Fibroblast of skin of back (primary cell): Measurements from ENCODE around the gene MOB4. TPM values are rescaled to one million over a fixed set of nuclear protein-coding genes. Genes with fewer than 3 reads are reported as not detected.
"Not testable (repeated sequence)": the region's sequence is repeated elsewhere in the genome, so short reads cannot be mapped to it uniquely, and the experiment has no call there.

Experiments
- DNase-seq: peaks from one replicate; pipeline ENCODE4 v3.0.0-alpha.2; 2013
- polyA plus RNA-seq, 2 experiments: library from polyadenylated mRNA; unstranded; fragments of 120-200 nt; gene quantifications; one replicate each; pipeline ENCODE4 v1.2.1, GENCODE V29; 2013; ENCODE audit not compliant: insufficient read length in 2 of 2

The MOB4 gene
- 46.8 TPM for polyA plus RNA-seq (2013, experiment 1 of 2; ENCODE audit: insufficient read length)
- 39.1 TPM for polyA plus RNA-seq (2013, experiment 2 of 2; ENCODE audit: insufficient read length)

DNA sequence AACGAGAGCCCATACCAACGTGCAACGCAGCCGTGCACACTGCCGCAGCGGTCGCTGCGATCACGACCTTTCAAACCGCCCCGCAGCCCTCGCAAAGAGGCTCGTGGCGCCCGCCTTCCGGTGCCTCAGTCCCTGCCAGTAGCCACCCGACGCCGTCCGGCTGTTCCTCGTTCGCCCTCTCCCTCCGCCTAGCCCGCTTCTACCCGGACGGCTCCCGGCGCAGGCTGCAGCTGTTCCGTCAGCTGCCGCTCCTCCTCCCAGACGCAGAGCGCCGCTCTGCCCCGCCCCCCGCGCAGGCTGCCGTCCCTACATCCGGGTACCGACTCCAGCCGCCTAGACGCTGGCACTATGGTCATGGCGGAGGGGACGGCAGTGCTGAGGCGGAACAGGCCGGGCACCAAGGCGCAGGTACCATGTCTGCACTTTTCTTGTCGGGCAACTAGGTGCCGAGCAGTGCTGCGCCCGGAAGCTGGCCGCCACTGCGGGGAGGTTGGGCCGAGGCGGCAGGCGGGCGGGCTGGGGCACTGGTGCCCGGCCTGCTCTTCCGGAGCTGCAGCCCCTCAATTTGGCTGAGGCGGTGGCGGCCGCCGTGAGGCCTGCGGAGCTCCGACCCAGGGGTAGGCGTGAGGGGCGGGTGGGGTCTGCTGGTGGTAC is at the start of gene MOB4:
Gene MOB4, plus strand, starts transcription at position 328 of the 654 bp plus-strand sequence. Its CDS starts 21 bp downstream, at position 349.
- peak; percentile 94 for DNase-seq

DNA sequence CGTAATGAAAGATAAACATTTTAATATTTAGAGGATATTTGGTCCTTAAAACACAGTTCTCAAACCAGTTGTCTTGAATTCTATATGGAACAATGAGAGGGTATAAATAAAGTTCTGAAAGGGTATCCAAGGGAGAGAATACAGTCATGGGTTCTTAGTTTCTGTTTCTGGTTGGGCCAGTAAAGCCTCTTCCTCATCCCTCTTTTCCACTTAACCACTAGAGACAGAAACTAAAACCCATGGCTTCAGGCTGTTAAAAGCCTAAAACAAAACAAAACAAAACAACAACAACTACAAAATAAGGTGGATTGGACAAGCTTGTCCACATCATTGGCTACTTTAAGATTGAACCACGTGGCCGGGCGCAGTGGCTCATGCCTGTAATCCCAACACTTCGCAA is 43.7 kb upstream of the MOB4 start:
- DNase-seq, result no peak

DNA sequence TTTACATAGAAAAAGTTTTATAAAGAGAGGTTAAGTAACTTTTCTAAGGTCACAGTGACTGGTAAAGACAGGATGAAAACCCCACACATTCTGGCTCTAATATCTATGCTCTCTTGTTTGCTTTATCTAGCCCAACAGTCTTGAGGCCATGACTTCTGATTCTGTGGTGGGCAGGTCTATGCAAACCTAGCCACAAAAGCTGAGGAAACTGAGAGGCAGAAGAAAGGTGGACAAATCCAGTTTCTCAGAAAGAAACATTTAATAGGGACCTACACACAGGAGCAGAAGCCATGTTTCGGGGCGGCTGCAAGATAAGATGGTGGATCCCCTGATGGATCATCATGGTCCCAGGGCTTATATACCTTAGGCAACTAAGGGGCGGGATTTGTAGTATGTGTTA is 38.1 kb upstream of the MOB4 start:
- no peak for DNase-seq

DNA sequence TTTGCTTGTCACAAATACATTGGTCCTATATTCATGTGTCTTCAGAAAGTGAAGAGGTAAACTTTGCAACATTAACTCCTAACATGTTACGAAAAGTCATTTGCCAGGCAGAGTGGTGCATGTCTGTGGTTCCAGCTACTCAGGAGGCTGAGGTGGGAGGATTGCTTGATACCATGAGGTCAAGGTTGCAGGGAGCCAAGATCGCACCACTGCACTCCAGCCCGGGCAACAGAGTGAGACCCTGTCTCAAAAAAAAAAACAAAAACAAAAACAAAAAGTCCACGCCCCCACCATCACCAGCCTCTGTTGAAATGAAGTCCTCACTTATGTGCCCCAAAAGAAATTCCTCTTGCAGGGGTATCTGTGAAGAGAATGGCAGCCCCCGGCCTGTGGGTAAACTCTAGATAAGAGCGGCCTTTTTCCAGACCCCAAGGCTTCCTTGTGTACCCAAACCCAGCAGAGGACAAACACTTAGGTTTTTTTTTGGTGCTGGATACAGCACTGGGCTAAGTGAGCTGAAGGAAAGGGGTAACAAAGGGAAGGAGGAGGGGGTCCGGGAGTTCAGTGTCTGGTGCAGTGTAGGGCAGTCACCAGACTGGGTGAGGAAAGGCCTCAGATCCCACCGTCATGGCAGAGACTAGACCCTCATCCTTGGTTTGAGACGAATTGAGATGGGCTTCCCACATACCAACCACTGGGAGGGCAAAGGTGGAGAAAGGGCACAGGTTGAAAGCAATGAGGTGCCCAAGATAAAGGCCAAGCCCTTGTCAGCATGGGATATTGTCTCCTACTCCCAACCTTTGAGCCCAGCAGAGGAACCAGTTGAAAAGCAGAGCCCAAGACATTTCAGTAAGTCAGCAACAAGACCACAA is 35.5 kb upstream of the MOB4 start:
- DNase-seq, result no peak

DNA sequence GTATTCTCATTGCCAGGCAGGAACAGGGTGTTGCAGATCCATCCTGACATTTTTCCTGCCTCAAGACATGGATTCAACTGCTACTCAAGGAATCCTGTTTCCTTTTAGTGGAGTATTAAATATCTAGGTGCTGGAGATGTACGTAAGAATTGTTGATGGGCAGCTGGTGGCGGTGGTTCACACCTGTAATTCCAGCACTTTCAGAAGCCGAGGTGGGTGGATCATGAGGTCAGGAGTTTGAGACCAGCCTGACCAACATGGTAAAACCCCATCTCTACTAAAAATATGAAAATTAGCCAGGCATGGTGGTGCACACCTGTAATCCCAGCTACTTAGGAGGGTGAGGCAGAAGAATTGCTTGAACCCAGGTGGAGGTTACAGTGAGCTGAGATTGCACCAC is 31.6 kb upstream of the MOB4 start:
- not testable (repeated sequence) for DNase-seq

DNA sequence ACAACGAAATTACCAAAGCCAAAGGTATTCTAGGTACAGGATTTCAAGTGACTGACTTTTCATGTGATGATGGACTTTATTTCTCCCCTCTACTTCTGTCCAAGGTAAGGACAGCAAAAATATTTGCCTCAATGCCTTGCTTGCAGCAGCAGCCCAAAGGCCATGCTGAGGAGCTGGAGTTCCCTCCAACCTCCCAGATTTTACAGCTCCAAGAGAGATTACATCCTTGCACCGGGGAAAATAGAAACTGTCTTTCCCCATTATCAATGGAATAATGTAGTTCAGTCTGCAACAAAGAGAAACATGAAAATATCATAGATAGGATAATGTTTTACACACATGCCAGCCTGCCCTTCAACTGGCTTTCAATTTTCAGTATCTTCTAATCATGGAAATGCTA is 29.7 kb upstream of the MOB4 start:
- no peak for DNase-seq

DNA sequence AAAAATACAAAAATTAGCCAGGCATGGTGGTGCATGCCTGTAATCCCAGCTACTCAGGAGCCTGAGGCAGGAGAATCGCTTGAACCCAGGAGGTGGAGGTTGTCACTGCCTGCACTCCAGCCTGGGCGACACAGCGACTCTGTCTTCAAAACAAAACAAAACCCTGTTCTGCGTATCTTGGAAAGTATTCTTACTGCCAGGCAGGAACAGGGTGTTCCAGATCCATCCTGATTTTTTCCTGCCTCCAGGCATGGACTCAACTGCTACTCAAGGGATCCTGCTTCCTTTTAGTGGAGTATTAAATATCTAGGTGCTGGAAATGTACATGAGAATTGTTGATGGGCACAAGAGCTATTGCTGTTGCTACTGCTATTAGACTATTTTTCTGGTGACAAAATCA is 28.5 kb upstream of the MOB4 start:
- no peak for DNase-seq

DNA sequence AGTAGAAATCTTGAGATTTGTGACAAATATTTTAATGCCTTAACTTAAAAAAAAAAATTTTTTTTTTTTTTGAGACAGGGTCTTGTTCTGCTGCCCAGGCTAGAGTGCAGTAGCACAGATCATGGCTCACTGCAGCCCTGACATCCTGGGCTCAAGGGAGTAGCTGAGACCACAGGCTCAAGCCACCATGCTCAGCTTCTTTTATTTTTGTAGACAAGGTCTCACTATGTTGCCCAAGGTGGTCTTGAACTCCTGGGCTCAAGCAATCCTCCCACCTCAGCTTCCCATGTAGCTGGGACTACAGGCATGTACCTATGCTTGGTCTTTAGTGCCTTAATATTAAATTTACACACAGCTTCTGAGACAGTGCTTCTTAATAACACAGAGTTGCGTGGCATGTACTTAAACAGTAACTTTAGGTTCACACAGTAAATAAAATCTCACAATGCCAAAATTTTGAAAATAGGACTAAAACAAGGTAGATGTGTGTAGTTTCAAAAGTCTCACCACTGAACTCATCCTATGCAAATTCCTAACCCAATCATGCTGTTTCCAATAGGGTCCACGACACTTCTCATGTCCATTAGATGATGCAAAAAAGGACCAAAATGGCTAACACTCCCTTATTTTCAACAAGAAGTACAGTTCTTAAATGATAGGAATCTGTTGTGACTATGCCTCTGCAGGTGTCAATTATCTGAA is 20.3 kb upstream of the MOB4 start:
- no peak for DNase-seq

DNA sequence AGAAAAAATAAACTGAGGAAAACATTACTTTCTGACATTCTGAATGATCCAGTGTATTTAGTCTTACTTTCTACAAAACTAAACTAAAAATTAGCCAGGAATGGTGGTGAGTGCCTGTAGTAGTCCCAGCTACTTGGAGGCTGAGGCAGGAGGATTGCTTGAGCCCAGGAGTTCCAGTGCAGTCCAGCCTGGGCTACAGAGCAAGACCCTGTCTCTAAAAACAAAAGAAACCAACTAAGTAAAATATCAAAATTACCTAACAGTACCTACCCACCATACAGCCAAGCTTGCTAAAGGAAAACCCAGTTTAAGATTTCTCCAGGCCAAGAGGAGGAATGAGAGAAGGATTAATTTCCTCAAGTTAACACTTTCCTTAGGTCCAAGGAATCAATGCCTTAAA is 19.2 kb upstream of the MOB4 start:
- DNase-seq, result no peak

DNA sequence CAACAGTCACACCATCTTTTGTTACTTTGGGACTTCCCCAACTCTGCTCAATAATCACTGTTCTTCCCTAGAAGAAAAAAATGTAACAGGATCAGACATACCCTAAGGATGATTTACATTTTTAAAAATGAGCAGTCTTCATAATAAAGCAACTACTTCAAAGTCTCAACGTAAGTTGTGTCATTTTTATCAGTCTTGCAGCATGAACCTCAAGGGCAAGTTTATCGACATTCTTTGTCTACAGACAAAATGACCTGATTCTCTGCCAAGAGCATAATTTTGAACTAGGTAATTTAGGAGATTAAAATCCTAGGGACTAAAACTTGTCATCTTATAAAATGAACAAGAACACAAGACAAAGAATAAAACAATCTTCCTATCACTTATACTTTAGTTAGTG is 18.5 kb upstream of the MOB4 start:
- DNase-seq, result no peak

DNA sequence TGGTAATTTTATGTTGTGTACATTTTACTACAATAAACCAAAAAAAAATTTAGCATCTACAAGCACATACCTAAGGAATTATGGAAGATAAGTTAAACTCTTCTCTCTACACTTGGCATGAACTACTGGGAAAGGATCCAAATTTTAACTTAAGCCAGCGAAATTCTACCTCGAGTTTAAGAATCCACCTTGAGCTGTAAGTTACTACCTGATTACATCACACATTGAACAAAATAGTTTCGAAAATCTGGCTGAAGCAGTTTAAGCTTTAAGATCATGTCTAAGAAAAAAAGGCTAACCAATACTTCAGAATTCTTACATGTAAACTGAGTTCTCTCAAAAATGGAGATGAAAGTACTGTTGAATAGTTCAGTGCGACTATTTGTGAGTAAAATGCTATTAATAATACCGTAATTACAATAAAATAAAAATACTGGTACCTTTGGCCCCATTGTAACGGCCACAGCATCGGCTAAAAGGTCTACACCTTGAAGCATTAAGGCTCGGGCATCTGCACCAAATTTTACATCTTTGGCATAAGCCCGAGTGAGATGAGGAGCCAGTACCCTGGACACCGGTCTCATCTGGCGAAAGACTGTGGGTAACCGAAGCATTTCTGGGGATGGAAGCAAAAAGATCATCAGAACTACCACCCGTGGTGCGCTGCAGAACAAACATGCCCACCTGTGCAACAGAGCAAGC is 17.5 kb upstream of the MOB4 start:
- DNase-seq, result no peak

DNA sequence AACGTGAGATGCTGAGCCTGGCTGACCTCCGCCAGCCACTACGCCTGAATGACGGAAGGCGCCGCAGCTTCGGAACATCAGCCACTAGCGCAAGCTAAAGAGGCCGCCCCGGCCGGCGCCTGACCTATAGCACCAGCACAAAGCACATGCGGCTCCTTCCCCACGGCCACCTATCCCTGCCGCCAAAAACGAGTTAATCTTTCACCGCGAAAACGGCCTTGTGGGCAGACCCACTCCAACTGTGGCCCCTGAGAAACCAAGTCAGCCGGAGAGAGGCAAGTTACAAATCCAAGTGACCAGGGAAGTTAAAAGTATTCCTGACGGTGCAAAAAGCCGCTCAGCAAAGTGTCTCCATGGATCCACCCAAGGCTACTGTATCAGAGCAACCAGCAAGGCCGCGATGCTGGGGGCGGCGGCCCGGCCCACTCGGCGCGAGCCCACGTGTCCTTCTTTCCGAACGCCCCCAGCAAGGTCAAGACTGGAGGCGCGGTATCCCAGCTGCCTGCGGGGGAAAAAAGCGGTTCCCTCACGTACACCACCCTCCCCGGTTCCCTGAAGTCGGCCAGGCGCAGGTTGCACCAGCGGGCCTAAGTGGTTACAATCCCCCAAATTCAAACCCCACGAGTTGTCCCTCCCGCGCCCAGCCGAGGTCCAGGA is 16.8 kb upstream of the MOB4 start:
- DNase-seq, result peak; percentile 42

DNA sequence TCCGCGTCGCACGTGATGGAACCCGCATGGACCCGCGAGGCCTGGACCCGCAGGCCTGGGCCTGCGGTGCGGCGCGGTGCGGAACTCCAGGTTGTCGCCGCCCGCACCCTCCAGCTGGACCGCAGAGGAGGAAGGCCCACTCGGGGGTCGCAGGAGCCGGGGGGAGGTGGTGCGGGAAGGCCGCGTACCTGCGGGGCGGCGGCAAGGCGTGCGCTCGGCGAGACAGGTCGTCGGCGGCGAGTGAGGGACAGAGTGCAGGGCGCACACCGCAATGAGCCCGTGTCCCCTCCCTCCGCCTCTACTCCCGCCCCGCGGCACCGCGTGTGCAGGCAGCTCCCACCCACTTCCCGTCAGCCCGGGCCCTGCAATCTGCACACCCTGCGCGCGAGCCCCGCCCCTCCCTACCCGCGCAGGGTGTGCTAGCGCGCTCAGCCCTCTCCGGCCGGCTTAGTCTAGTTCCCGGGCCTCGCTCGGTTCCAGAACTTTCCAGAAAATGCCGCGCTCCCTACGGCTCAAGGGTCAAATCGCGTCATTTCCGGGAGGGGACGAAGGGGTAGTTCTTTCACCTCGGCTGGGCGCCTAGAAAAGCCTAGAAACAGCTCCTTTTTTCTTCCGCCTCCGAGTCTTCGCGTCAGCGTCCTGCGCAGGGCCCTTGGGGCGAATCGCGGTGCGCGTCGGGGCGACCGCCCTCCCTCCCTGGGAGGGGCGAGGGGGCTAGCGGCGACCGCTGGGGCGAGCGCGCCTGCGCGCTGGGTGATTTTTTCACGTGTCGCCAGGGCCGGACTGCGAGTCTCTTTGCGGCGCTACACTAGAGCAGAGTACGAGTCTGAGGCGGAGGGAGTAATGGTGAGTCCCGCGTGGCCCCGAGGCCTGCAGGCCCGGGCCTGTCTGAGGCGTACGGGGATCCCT is 16.0 kb upstream of the MOB4 start, which contains the start of the genes HSPD1 and HSPE1:
Gene HSPD1, minus strand, starts transcription at position 247 of the 909 bp plus-strand sequence. CDS start 992 bp downstream, outside the sequence.
Gene HSPE1, plus strand, starts transcription at position 786 of the 909 bp plus-strand sequence. Its CDS starts 58 bp downstream, at position 844.
- DNase-seq, result peak; percentile 100

DNA sequence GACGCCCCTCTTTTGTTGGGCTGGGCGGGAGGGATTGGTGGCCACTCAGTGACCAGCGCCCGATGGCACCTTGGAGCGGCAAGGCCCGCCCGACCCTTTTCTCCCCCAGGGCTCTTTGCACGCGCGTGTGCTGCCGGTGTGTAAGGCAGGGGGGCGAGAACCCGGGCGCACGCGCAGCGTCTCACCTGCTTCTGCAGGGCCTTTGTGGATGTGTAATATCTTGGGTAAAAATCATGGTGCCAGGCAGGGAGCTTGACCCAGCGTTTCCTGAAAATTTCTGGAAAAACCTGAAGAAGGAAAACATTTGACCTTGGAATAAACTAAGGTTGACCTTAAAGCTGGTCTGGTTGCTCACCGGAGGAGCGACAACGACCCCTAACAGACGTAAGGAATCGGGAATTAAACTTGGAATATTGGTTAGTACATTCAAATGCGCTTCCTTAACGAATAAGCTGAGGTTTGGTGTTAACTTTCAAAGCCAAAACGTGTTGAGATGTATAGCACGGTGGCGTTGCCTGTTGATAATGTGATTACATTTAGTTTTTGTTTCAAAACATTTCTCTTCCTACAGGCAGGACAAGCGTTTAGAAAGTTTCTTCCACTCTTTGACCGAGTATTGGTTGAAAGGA is 15.2 kb upstream of the MOB4 start:
- DNase-seq, result no peak

DNA sequence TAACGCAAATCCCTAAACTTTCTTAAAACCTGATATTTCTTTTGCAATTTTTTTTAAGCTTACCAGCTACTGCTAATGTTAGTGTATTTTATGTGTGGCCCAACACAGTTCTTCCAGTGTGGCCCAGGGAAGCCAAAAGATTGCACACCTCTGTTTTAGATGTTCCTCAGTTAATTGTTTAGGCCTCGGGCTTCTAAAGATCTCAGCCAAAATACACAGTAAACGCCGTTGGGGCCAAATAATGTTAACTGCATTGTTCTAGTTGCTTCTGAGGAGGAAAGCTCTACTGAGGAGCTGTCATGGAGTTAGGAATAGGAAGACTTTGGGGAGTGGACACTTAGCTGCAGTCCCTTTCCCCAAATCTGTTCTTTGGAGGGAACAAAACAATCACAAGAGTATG is 13.7 kb upstream of the MOB4 start:
- no peak for DNase-seq

DNA sequence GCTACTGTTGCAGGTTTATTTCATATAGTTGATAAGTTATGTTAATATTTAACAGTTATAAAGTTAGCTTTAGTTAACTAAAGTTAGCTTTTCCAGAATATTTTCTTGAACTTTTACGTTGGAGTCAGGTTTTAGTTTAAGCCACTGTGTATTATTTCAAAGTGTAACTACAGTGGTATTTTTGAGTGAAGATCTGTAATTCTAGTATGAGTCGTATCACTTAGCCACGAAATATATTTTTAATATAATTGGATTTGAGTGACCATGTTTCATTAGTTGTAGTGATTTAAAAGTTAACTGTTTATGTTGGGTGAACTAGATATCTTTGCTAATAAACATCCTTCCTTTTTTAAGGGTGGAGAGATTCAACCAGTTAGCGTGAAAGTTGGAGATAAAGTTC is 13.2 kb upstream of the MOB4 start:
- DNase-seq, result no peak

DNA sequence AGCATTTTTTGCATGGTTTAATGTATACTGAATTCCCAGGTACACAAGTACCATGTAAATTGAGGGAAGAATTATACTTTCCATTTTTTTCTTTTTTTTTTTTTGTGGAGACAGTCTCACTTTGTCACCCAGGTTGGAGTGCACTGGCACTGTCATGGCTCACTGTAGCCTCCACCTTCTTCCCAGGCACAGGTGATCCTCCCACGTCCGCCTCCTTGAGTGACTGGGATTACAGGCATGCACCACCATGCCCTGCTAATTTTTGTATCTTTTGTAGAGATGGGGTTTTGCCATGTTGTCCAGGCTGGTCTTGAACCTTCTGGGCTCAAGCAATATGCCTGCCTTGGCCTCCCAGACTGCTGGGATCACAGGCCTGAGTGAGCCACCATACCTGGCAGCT is 11.9 kb upstream of the MOB4 start:
- no peak for DNase-seq

DNA sequence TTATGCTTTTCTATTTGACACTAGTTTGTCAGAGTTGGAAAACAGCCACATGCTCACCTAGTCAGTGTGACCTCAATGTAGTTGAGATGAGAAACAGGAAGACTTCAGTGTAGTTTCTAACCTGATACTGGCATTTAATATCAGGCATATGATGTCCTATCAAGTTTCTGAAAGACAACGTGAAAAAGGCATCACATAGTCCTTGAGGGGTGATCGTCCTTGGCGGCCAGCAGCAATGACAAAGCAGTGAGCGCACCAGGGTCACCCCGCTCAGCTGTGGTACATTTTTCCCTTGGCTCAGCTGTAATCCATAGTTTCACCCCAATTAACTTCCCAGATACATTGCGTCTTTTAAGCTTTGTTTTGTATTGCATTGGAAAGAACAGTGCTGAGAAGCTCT is 11.4 kb upstream of the MOB4 start:
- no peak for DNase-seq

DNA sequence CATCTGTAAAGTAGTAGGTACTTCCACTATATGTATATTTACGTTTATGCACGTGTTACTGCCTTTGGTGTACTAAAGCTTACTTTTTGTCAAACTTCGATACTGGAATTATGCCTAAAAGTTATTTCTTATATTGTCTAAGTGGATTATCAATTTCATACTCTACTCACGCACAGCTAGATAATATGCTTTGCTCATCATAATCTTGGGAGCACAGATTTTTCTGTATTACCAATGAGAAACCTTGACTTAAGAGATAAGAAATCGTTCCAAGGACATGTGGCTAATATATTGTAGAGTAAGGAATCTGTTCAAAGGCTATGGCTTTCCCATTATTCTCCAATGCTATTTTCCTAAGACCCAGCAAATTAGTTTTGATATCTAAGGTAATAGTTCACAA is 9.2 kb upstream of the MOB4 start:
- no peak for DNase-seq

DNA sequence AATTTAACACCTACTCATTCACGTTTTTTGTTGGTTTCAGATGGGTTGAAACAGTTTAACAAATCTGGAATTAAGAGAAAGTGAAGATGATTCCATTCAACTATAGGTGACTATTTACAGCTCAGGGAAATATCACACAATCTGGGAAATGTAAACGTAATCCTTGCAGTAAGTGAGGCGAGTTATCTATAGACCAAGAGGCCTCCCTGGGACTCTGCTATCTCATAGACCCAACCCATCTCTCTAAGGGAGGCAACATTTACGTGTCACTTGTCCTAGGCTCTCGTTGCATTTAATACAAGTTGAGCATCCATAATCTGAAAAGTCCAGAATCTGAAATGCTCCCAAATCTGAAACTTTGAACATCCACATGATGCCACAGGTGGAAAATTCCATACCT is 2.0 kb upstream of the MOB4 start:
- DNase-seq, result no peak
